H9 (cell line): ENCODE results near the gene ADAMTS17. TPM values are rescaled to one million over a fixed set of nuclear protein-coding genes. Genes with fewer than 3 reads are reported as not detected.

ENCODE experiments used
- DNase-seq: peaks from one replicate; pipeline ENCODE4 v3.0.0-alpha.2; 2017
- H2AFZ ChIP-seq: one replicate; pipeline ENCODE4 v1.6.1; 2013; ENCODE audit warnings: mild to moderate bottlenecking, low read length, control low read depth, moderate library complexity
- H2AK5ac ChIP-seq: 2 replicates; pipeline ENCODE4 v1.6.1; 2013; ENCODE audit warnings: low read length, control low read depth, mixed read lengths; ENCODE audit not compliant: insufficient read length
- H2BK120ac ChIP-seq: one replicate; pipeline ENCODE4 v1.6.1; 2013; ENCODE audit warnings: low read depth, mild to moderate bottlenecking, low read length, control low read depth, inconsistent platforms; ENCODE audit not compliant: poor library complexity, severe bottlenecking
- H2BK12ac ChIP-seq: 2 replicates; pipeline ENCODE4 v1.6.1; 2013; ENCODE audit warnings: low read length, control low read depth, mixed read lengths, low read depth; ENCODE audit not compliant: insufficient read length
- H2BK15ac ChIP-seq: 2 replicates; pipeline ENCODE4 v1.6.1; 2013; ENCODE audit warnings: low read depth, low read length, control low read depth
- H2BK20ac ChIP-seq: one replicate; pipeline ENCODE4 v1.6.1; 2013; ENCODE audit warnings: low read depth, mild to moderate bottlenecking, low read length, control low read depth, inconsistent platforms; ENCODE audit not compliant: poor library complexity, severe bottlenecking
- H2BK5ac ChIP-seq: 2 replicates; pipeline ENCODE4 v1.6.1; 2013; ENCODE audit warnings: low read length, control low read depth, mixed read lengths; ENCODE audit not compliant: insufficient read length
- H3K14ac ChIP-seq: 2 replicates; pipeline ENCODE4 v1.6.1; 2013; ENCODE audit warnings: low read length, control low read depth; ENCODE audit not compliant: insufficient read depth
- H3K18ac ChIP-seq: 2 replicates; pipeline ENCODE4 v1.6.1; 2013; ENCODE audit warnings: low read depth, mild to moderate bottlenecking, mixed read lengths, low read length, control low read depth; ENCODE audit not compliant: insufficient read length
- H3K23ac ChIP-seq: 2 replicates; pipeline ENCODE4 v1.6.1; 2013; ENCODE audit warnings: low read length, control low read depth, mixed read lengths, low read depth; ENCODE audit not compliant: insufficient read length
- H3K23me2 ChIP-seq: 2 replicates; pipeline ENCODE4 v1.6.1; 2013; ENCODE audit warnings: low read depth, mild to moderate bottlenecking, mixed read lengths, low read length, control low read depth; ENCODE audit not compliant: insufficient read length, poor library complexity, severe bottlenecking
- H3K27ac ChIP-seq: 2 replicates; pipeline ENCODE4 v1.5.1; 2013; ENCODE audit warnings: low read length, control low read depth, mixed read lengths, low read depth; ENCODE audit not compliant: insufficient read length
- H3K27me3 ChIP-seq: 2 replicates; pipeline ENCODE4 v1.6.1; 2013; ENCODE audit warnings: low read length, control low read depth, inconsistent platforms; ENCODE audit not compliant: insufficient read depth
- H3K4ac ChIP-seq: 2 replicates; pipeline ENCODE4 v1.6.1; 2013; ENCODE audit warnings: low read depth, mild to moderate bottlenecking, control low read depth, inconsistent platforms, low read length, moderate library complexity
- H3K4me1 ChIP-seq: 2 replicates; pipeline ENCODE4 v1.6.1; 2013; ENCODE audit warnings: low read length, control low read depth, inconsistent platforms; ENCODE audit not compliant: insufficient read depth
- H3K4me2 ChIP-seq: 2 replicates; pipeline ENCODE4 v1.6.1; 2013; ENCODE audit warnings: low read length, control low read depth, mixed read lengths; ENCODE audit not compliant: insufficient read length, insufficient read depth
- H3K56ac ChIP-seq: 2 replicates; pipeline ENCODE4 v1.6.1; 2013; ENCODE audit warnings: low read depth, mild to moderate bottlenecking, mixed read lengths, low read length, control low read depth; ENCODE audit not compliant: insufficient read length
- H3K79me1 ChIP-seq: 2 replicates; pipeline ENCODE4 v1.6.1; 2013; ENCODE audit warnings: low read depth, mild to moderate bottlenecking, moderate library complexity, low read length, control low read depth, inconsistent platforms; ENCODE audit not compliant: insufficient read depth, poor library complexity, severe bottlenecking
- H3K79me2 ChIP-seq: 2 replicates; pipeline ENCODE4 v1.6.1; 2013; ENCODE audit warnings: low read length, control low read depth, inconsistent platforms; ENCODE audit not compliant: insufficient read depth
- H3K9ac ChIP-seq: 2 replicates; pipeline ENCODE4 v1.6.1; 2013; ENCODE audit warnings: low read length, control low read depth, mixed read lengths; ENCODE audit not compliant: insufficient read length; ENCODE audit errors: extremely low read depth
- H3K9me3 ChIP-seq: one replicate; pipeline ENCODE4 v1.6.1; 2013; ENCODE audit warnings: low read depth, low read length, inconsistent platforms; ENCODE audit not compliant: control insufficient read depth
- H3T11ph ChIP-seq: one replicate; pipeline ENCODE4 v1.6.1; 2013; ENCODE audit warnings: mild to moderate bottlenecking, low read length, control low read depth, inconsistent platforms
- H4K20me1 ChIP-seq: one replicate; pipeline ENCODE4 v1.6.1; 2013; ENCODE audit not compliant: control insufficient read depth, insufficient read length, insufficient read depth
- H4K5ac ChIP-seq: 2 replicates; pipeline ENCODE4 v1.6.1; 2013; ENCODE audit warnings: low read depth, mild to moderate bottlenecking, mixed read lengths, low read length, control low read depth; ENCODE audit not compliant: insufficient read length
- H4K8ac ChIP-seq: replicated peaks from 2 replicates; pipeline ENCODE4 v1.6.1; 2013; ENCODE audit warnings: low read length, control low read depth, mixed read lengths, low read depth; ENCODE audit not compliant: insufficient read length
- H4K91ac ChIP-seq: 2 replicates; pipeline ENCODE4 v1.6.1; 2013; ENCODE audit warnings: low read depth, mild to moderate bottlenecking, moderate library complexity, mixed read lengths, low read length, control low read depth; ENCODE audit not compliant: insufficient read length
- H3K27ac Mint-ChIP-seq, 3 experiments: 2 replicates in 2 of 3; 3 replicates in 1 of 3; pipeline ENCODE4 v1.8.0; 2020 to 2021; ENCODE audit warnings: mixed read lengths in 3 of 3, mild to moderate bottlenecking in 1 of 3, moderate library complexity in 1 of 3
- H3K27me3 Mint-ChIP-seq: 2 replicates; pipeline ENCODE4 v1.8.0; 2021; ENCODE audit warnings: low read depth, mild to moderate bottlenecking, moderate library complexity, mixed read lengths
- H3K36me3 Mint-ChIP-seq, 3 experiments: 2 replicates in 2 of 3; 3 replicates in 1 of 3; pipeline ENCODE4 v1.8.0; 2020 to 2021; ENCODE audit warnings: low read depth in 3 of 3, mixed read lengths in 3 of 3; ENCODE audit not compliant: insufficient read depth in 1 of 3
- H3K4me1 Mint-ChIP-seq, 2 experiments: 2 replicates each; pipeline ENCODE4 v1.8.0; 2020; ENCODE audit warnings: mixed read lengths in 2 of 2
- H3K4me3 Mint-ChIP-seq, 2 experiments: 2 replicates in 1 of 2; 3 replicates in 1 of 2; pipeline ENCODE4 v1.8.0; 2020 to 2021; ENCODE audit warnings: mild to moderate bottlenecking in 2 of 2, mixed read lengths in 2 of 2, moderate library complexity in 1 of 2
- H3K9me3 Mint-ChIP-seq, 2 experiments: 2 replicates in 1 of 2; 3 replicates in 1 of 2; pipeline ENCODE4 v1.8.0; 2020; ENCODE audit warnings: mild to moderate bottlenecking in 2 of 2, mixed read lengths in 2 of 2, moderate library complexity in 1 of 2
- CTCF ChIP-seq: fragments of 200-600 bp; sonication (generic); conservative IDR thresholded peaks from 3 replicates; pipeline ENCODE4 v1.8.0; 2021; ENCODE audit warnings: antibody characterized with exemption, mild to moderate bottlenecking
- WGBS: extraction: QIAGEN DNeasy Blood & Tissue Kit; methylation state at CpG from one replicate; pipeline ENCODE4 v1.1.7; 2013; ENCODE audit warnings: missing lambda C conversion rate, low lambda C conversion rate, mixed read lengths; ENCODE audit not compliant: insufficient read length; ENCODE audit errors: extremely low coverage; 5-methylcytosine and 5-hydroxymethylcytosine counted together
- total RNA-seq: library from RNA; stranded (reverse); gene quantifications from 2 replicates; pipeline ENCODE4 v1.2.1, GENCODE V29; 2021

Gene ADAMTS17
- total RNA-seq, 1 experiment from 2014 or later = 2.9 TPM

GRCh38 chr15:100114100-100114499 is 227.7 kb downstream of the ADAMTS17 start:
- no peak overlapping the region for H3K23ac ChIP-seq
- no peaks in the 10 kb centered on the region for H3K9me3 ChIP-seq
- no peak overlapping the region for H3K27ac ChIP-seq
- H4K20me1 ChIP-seq = no peaks in the 10 kb centered on the region
- H3K27me3 Mint-ChIP-seq = peaks cover 2% of the 10 kb centered on the region
- no peak overlapping the region for H3K18ac ChIP-seq
- H4K8ac ChIP-seq = no peak overlapping the region
- H3K23me2 ChIP-seq = no peaks in the 10 kb centered on the region
- H3K9ac ChIP-seq = no peak overlapping the region
- H2BK15ac ChIP-seq = no peak overlapping the region
- H3K4me2 ChIP-seq = no peak overlapping the region
- H2BK20ac ChIP-seq = no peak overlapping the region
- no peak overlapping the region for H4K5ac ChIP-seq
- no peak for DNase-seq
- peaks cover 0 to 6% of the 10 kb centered on the region in 2 experiments; a peak in 3 of 5 replicates for H3K9me3 Mint-ChIP-seq
- no peak for TF ChIP-seq CTCF
- no peak overlapping the region for H3K4ac ChIP-seq
- no peaks in the 10 kb centered on the region for H3K27me3 ChIP-seq
- H2BK5ac ChIP-seq = no peak overlapping the region
- no peak overlapping the region for H2BK120ac ChIP-seq
- peaks cover 10 to 15% of the 10 kb centered on the region in 2 experiments for H3K4me1 Mint-ChIP-seq
- H2BK12ac ChIP-seq = no peak overlapping the region
- no peak overlapping the region for H2AK5ac ChIP-seq
- WGBS = no CpG with 5 or more reads among the region's 8 CpGs
- no peaks in the 10 kb centered on the region for H3K4me1 ChIP-seq
- no peak overlapping the region for H3K56ac ChIP-seq
- H4K91ac ChIP-seq = no peak overlapping the region
- H3K79me1 ChIP-seq = no peaks in the 10 kb centered on the region
- H3K4me3 Mint-ChIP-seq = no peak overlapping the region
- 0 out of 7 replicates have a peak, but pooled peaks cover 0 to 1% (median 0%) of the 10 kb centered on the region in 3 experiments for H3K36me3 Mint-ChIP-seq
- no peak overlapping the region for H3T11ph ChIP-seq
- H3K14ac ChIP-seq = no peak overlapping the region
- no peak overlapping the region for H3K27ac Mint-ChIP-seq
- H3K79me2 ChIP-seq = no peaks in the 10 kb centered on the region
- no peak overlapping the region for H2AFZ ChIP-seq
